Psoas muscle (tissue), 8 donors: ENCODE data around the gene PTGDR. TPM values are rescaled to one million over a fixed set of nuclear protein-coding genes. Genes with fewer than 3 reads are reported as not detected.

Source experiments
- ATAC-seq, 4 donors: fragments of 200-7000 bp; cut with Tn5 transposase; one replicate each; pipeline ENCODE4 v1.9.1; 2020; ENCODE audit warnings: moderate library complexity in 3 of 4, mild to moderate bottlenecking in 2 of 4
- DNase-seq, 2 donors: peaks; one replicate each; pipeline ENCODE4 v3.0.0-alpha.2; 2020
- H3K27ac ChIP-seq: fragments of 200-600 bp; one replicate; pipeline ENCODE4 v1.8.0; 2022
- H3K27me3 ChIP-seq, 3 donors: fragments of 200-600 bp in 1 of 3; one replicate each; pipeline versions ENCODE4 v1.6.1 to v1.8.0; 2013 to 2022; ENCODE audit warnings: low read length in 2 of 3, mild to moderate bottlenecking in 2 of 3, moderate library complexity in 1 of 3; ENCODE audit not compliant: insufficient read depth in 3 of 3
- H3K36me3 ChIP-seq, 2 donors: fragments of 200-600 bp in 1 of 2; one replicate each; pipeline versions ENCODE4 v1.6.1 to v1.8.0; 2013 to 2022; ENCODE audit warnings: low read depth in 1 of 2, mild to moderate bottlenecking in 1 of 2, moderate library complexity in 1 of 2; ENCODE audit not compliant: insufficient read depth in 1 of 2
- H3K4me1 ChIP-seq: fragments of 200-600 bp; one replicate; pipeline ENCODE4 v1.8.0; 2022
- H3K4me3 ChIP-seq: fragments of 200-600 bp; one replicate; pipeline ENCODE4 v1.8.0; 2022; ENCODE audit warnings: mild to moderate bottlenecking
- H3K9me3 ChIP-seq: fragments of 200-600 bp; one replicate; pipeline ENCODE4 v1.8.0; 2022
- WGBS, 3 donors: extraction: QIAGEN DNeasy Blood & Tissue Kit; methylation state at CpG; one replicate each; pipeline versions ENCODE4 v1.1.6 to v1.1.7; 2013; 5-methylcytosine and 5-hydroxymethylcytosine counted together
- intact Hi-C, 2 donors: fragments of 100-400 bp; cut with DNase I; formaldehyde crosslinking; loops; one replicate each; pipeline versions ENCODE4 v1.11.0 to v1.14.2; 2022
- polyA plus RNA-seq, 3 donors: library from polyadenylated mRNA; stranded (reverse); fragments of 200-250 nt; gene quantifications; one replicate each; pipeline ENCODE4 v1.2.3, GENCODE V29; 2013
- total RNA-seq, 4 donors: library from RNA; stranded (reverse); fragmentation: NEBNext Ultra II Directional in 2 of 4; extraction: Animal tissue kit (Norgen Biotek cat#: 25700) in 2 of 4; gene quantifications; one replicate each; pipeline versions ENCODE4 v1.2.1 to v1.2.4, GENCODE V29; 2021 to 2023
- TF ChIP-seq, protein P1 (sequence below): fragments of 200-600 bp; IDR thresholded peaks from one replicate; pipeline ENCODE4 v1.8.0; 2022; ENCODE audit warnings: antibody characterized with exemption
- donor health status: healthy with polysubstance abuse.
- donor health status: DM: no; HTN: no; CAD: no; lungs with moderate emphysema.
- donor health status: Bipolar disorder and iron deficiency.
- donor health status: healthy.
- donor health status: DM: yes; HTN: yes; CAD: no.
- donor health status: DM: no; HTN: no; CAD: no.
- donor health status: DM: no; HTN: no; CAD: no.
- donor health status: DM: yes; HTN: yes; CAD: no.

The PTGDR gene
- total and polyA plus RNA-seq, 7 donors, result 0.09 to 0.39 (median 0.18) TPM; not detected in 2

DNA sequence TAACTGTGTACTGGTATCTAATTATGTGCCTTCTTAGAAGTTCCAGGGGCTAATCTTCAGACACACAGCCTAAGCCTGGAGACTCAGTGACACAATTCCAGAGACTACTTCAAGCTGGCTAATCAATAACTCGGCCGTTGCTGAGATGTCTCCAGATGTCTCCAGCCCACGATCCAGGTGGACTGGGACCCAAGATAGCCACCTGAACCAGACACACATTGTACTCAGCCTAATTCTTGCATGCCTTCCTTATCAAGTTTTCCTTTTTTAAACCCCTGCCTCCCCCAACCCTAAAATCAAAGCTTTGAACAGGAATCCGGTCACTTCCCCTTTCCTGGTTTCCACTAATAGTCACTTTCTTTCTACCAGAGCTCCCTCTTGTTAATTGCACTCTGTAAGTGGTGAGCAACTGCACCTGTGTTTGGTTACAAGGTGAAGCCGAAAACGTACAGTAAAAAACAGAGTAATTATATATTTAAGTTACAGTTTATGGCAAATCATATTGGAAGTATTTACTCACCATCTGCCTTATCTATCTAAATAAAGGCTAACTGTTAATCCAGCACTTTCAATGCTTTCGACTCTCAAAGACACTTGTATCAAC is 39.8 kb upstream of the PTGDR start:
- intact Hi-C loops, result no loop called here
- no peak for DNase-seq
- no peak for ATAC-seq
- Histone ChIP-seq H3K36me3 (no peaks in the 10 kb centered on the region), H3K4me1 (no peaks in the 10 kb centered on the region), H3K27me3 (no peaks in the 10 kb centered on the region), H3K4me3 (no peak overlapping the region), H3K27ac (no peak overlapping the region), H3K9me3 (no peaks in the 10 kb centered on the region)
- TF ChIP-seq, protein P1, sequence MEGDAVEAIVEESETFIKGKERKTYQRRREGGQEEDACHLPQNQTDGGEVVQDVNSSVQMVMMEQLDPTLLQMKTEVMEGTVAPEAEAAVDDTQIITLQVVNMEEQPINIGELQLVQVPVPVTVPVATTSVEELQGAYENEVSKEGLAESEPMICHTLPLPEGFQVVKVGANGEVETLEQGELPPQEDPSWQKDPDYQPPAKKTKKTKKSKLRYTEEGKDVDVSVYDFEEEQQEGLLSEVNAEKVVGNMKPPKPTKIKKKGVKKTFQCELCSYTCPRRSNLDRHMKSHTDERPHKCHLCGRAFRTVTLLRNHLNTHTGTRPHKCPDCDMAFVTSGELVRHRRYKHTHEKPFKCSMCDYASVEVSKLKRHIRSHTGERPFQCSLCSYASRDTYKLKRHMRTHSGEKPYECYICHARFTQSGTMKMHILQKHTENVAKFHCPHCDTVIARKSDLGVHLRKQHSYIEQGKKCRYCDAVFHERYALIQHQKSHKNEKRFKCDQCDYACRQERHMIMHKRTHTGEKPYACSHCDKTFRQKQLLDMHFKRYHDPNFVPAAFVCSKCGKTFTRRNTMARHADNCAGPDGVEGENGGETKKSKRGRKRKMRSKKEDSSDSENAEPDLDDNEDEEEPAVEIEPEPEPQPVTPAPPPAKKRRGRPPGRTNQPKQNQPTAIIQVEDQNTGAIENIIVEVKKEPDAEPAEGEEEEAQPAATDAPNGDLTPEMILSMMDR, result no peak
- WGBS, 3 donors, result 76 to 82% (median 78%) methylated on average over 7 of the region's 7 CpGs

DNA sequence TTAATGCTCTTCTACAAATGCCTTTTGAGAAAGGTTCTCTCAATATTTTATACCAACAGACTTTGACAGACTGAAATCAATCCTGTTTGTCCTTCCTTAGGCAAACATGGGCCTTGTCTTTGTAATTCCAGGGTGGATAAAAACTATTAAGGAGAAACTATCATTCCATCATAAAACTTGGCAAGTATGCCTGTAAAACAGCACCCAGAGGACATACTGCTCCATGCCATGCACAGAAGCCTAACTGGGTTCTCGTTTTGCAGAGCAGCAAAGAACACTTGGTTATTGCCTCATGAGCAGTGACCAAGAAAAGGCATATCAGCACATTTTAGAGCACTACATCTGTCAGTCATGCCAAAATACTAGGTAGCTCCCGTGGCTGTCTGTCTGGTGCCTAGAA is 33.8 kb upstream of the PTGDR start:
- no peak overlapping the region for H3K27ac ChIP-seq
- intact Hi-C loops, result no loop called here
- WGBS, 3 donors, result 40 to 51% (median 42%) methylated on average over 2 of the region's 2 CpGs
- TF ChIP-seq, protein P1, result no peak
- no peaks in the 10 kb centered on the region for H3K4me1 ChIP-seq
- no peak overlapping the region for H3K4me3 ChIP-seq
- H3K9me3 ChIP-seq, result no peaks in the 10 kb centered on the region
- DNase-seq (no peak), ATAC-seq (no peak)
- peaks cover 0 to 4% (median 0%) of the 10 kb centered on the region in 3 donors for H3K27me3 ChIP-seq
- H3K36me3 ChIP-seq, result no peaks in the 10 kb centered on the region

DNA sequence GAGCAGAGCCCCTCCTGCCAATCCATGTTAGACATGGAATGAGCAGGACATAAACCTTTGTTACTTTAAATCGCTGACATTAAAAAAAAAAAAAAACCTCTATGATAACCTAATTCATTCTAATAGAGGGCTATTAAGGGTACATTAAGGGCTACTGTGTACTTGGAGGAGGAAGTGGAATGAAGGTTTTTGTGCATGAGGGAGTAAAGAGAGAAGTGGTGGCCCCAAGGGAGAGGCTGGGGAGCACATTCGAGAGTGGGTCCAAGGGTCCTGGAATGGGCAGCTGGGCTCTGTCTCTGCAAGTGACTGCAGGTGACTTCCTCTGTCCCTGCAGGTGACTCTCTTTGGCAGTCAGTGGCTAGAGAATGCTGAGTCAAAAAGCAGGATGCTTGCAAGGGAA is 32.1 kb upstream of the PTGDR start:
- H3K27ac ChIP-seq, result no peak overlapping the region
- no peaks in the 10 kb centered on the region for H3K9me3 ChIP-seq
- no peak for DNase-seq
- WGBS, 3 donors, result 64 to 81% (median 66%) methylated on average over 2 of the region's 2 CpGs
- H3K36me3 ChIP-seq, result no peaks in the 10 kb centered on the region
- H3K27me3 ChIP-seq, result peaks cover 0 to 4% (median 0%) of the 10 kb centered on the region in 3 donors
- H3K4me1 ChIP-seq, result no peaks in the 10 kb centered on the region
- intact Hi-C loops, result no loop called here
- ATAC-seq, result no peak
- H3K4me3 ChIP-seq, result no peak overlapping the region
- TF ChIP-seq, protein P1, result no peak

DNA sequence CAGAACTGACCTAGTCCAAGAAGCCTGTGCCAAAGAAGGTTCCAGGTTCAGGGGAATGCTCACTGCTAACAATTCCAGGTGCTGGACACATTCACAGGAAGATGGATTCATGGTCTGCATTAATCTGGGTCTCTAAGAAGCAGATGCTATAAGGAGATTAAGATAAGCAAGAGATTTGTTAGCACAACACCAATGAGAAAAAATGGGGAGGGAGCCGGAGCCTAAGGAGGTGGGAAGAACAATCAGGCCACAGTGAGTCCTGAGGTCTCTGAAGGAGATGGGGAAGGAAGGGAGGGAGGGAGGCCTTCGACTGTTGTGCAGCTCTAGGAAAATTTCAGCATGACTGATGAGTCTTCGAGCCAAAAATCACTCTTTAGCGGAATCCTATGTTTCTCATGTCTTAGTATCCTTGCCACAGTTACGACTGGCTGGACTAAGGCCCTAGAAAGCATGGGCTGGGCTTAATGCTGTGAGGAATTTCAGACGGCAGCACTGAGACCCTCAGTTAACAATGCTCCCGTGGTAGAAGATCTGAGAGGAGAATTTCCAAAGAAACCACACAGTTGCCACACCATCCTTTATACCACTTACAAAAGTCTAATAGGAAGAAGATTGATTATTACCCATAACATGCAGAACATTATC is 31.5 kb upstream of the PTGDR start:
- ATAC-seq, result no peak
- no peaks in the 10 kb centered on the region for H3K4me1 ChIP-seq
- H3K27ac ChIP-seq, result no peak overlapping the region
- TF ChIP-seq, protein P1, result no peak
- no peak overlapping the region for H3K4me3 ChIP-seq
- no peaks in the 10 kb centered on the region for H3K36me3 ChIP-seq
- intact Hi-C loops, result no loop called here
- 47 to 52% (median 48%) methylated on average over 7 of the region's 7 CpGs for WGBS, 3 donors
- no peaks in the 10 kb centered on the region for H3K9me3 ChIP-seq
- DNase-seq, result no peak
- H3K27me3 ChIP-seq, result peaks cover 0 to 4% (median 0%) of the 10 kb centered on the region in 3 donors

- H3K36me3 ChIP-seq, result no peaks in the 10 kb centered on the region
- TF ChIP-seq, protein P1, result no peak
- H3K9me3 ChIP-seq, result no peaks in the 10 kb centered on the region
- ATAC-seq (no peak), DNase-seq (no peak)
- no peaks in the 10 kb centered on the region for H3K4me1 ChIP-seq
- 69 to 70% (median 70%) methylated on average over 1 of the region's 1 CpG for WGBS, 3 donors
- no peak overlapping the region for H3K27ac ChIP-seq
- H3K4me3 ChIP-seq, result no peak overlapping the region
- peaks cover 0 to 3% (median 0%) of the 10 kb centered on the region in 3 donors for H3K27me3 ChIP-seq
- intact Hi-C loops, result no loop called here
These were observed 28.8 kb upstream of the PTGDR start for GRCh38 chr14:52238682-52239081.
